SU-DHL-6 (cell line): ENCODE data around the gene ABTB2.

ENCODE experiments used
- EZH2phosphoT487 ChIP-seq: fragments of 200-600 bp; sonication (generic), shearing (Covaris generic); conservative IDR thresholded peaks from 2 replicates; pipeline ENCODE4 v1.6.1; 2018; ENCODE audit warnings: mild to moderate bottlenecking, antibody characterized with exemption, low read length, moderate library complexity, mixed read lengths
- TF ChIP-seq, protein P1 (sequence below): fragments of 200-600 bp; sonication (generic); IDR thresholded peaks from one replicate; pipeline ENCODE4 v1.5.1; 2017; ENCODE audit warnings: antibody characterized with exemption, mild to moderate bottlenecking, low read length, moderate library complexity; ENCODE audit not compliant: insufficient read depth, poor library complexity, severe bottlenecking

DNA sequence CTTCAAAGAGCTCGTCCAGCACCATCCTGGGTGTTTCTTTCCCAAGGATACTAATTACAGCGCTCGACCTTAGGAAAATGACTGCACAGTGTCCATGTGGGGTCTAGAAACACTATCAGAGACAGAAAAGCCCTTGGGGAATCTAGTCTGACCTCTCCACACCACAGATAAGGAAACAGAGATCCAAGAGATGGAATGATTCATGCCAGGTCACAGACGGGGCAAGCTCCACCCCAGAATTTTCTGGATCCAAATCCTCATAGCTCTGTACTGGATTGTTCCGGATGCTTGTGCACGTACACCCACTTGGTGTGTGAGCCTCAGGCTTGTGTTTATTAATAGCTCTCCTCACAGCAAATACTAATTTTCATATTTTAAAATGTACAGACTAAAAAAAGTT is 11.3 kb downstream of the ABTB2 start:
- TF ChIP-seq, protein P1, sequence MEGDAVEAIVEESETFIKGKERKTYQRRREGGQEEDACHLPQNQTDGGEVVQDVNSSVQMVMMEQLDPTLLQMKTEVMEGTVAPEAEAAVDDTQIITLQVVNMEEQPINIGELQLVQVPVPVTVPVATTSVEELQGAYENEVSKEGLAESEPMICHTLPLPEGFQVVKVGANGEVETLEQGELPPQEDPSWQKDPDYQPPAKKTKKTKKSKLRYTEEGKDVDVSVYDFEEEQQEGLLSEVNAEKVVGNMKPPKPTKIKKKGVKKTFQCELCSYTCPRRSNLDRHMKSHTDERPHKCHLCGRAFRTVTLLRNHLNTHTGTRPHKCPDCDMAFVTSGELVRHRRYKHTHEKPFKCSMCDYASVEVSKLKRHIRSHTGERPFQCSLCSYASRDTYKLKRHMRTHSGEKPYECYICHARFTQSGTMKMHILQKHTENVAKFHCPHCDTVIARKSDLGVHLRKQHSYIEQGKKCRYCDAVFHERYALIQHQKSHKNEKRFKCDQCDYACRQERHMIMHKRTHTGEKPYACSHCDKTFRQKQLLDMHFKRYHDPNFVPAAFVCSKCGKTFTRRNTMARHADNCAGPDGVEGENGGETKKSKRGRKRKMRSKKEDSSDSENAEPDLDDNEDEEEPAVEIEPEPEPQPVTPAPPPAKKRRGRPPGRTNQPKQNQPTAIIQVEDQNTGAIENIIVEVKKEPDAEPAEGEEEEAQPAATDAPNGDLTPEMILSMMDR, result no peak
- TF ChIP-seq EZH2phosphoT487, result no peak
